NCI-H460 (cell line): ENCODE measurements around the gene CEP192. TPM values are rescaled to one million over a fixed set of nuclear protein-coding genes. Genes with fewer than 3 reads are reported as not detected.
"Not testable (repeated sequence)": the region's sequence is repeated elsewhere in the genome, so short reads cannot be mapped to it uniquely, and the experiment has no call there.

Experiments
- DNase-seq: peaks from one replicate; pipeline ENCODE4 v3.0.0-alpha.2; 2016; ENCODE audit warnings: low read depth; ENCODE audit errors: extremely low read depth
- total RNA-seq: library from RNA; depleted of rRNA; stranded (reverse); fragments of >200 nt; shearing (Covaris generic); gene quantifications from 2 replicates; pipeline ENCODE4 v1.2.3, GENCODE V29; 2014

The CEP192 gene
- total RNA-seq, 1 experiment from 2014 or later = 16.6 TPM

DNA sequence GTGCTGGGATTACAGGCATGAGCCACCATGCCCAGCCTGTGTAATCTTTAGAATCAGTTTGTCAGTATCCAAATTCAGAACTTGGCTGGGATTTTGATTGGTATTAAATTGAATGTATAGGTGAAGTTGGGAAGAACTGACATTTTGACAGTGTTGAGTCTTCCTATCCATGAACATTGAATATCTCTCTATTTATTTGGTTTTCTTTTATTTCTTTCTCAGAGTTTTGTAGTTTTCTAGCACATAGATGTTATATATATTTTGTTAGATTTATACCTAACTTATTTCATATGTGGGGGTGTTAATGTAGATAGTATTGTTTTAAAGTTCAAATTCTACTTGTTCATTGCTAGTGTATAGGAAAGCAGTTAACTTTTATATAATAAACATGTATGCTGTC, 31.5 kb downstream of the CEP192 start:
- no peak for DNase-seq

DNA sequence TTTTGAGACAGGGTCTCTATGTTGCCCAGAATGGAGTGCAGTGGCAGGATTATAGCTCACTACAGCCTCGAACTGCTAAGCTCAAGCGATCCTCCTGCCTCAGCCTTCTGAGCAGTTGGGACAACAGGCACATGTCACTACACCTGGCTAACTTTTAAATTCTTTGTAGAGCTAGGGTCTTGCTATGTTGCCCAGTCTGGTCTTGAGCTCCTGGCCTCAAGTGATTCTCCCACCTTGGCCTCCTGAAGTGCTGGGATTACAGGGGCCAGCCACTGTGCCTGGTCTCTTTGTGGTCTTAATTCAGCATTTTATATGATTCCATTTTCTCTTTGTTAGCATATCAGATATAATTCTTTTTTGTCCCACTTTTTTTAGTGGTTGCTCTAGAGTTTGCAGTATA, 34.1 kb downstream of the CEP192 start:
- no peak for DNase-seq

DNA sequence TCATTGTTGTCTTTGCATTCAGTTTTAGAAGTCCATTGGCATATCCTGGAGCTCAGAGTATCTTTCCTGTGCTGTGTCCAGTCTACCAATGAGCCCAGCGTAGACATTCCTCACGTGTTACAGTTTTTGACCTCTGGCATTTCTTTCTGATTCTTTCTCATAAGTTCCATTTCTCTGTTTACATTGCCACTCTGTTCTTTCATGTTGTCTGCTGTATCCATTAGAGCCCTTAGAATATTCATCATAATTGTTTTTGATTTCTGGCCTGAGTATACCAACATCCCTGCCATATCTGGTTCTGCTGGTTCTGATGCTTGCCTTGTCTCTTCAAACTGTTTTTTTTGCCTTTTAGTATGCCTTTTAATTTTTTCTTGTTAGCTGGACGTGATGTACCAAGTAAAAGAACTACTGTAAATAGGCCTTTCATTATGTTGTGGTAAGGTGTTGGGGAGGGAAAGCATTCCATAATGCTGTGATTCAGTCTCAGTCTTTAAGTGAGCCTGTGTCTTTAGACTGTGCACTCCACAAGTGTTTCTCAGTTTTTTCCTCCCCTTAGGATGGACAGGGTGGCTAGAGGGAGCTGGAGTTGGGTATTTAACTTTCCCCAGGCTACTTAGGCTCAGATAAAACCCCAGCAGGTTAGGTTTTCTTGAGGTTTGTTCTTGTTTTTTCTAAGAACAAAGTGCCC, 35.6 kb downstream of the CEP192 start:
- DNase-seq = no peak

DNA sequence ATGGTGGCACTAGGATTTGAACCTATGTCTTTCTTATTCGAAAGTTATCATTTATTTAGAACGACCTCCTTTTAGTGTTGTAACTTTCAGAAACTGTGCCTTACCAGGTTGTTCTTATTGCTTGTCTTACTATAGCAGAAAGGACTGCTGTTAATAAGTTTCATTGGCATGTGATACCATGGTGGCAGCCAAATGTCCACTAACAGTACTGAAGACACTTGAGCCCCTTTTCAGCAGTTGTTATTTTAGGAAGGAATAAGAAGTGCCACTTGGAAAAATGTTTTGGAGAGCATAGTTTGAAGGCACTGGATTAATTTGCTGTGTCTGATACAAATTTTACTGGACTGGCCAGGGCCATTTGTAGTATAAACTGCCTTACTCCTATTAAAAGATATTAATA, 37.7 kb downstream of the CEP192 start:
- DNase-seq = no peak

DNA sequence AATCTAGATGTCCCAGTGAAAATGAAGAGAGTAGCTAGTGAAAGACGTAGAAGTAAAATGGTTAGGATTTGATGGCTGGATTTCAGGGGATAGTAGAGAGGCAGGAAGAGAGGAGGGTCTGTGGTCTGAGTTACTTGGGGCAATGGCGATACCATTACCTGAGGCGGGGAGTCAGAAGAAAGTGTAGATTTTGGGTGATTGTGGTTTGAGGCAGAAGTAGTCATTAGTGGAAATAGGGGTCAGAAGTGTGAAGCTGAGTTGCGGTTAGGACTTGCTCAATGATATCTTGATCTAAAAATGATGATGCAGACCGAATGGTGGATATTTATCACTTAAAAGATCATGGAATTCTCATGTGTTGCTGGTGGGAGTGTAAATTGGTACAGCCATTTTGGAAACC, 41.0 kb downstream of the CEP192 start:
- DNase-seq = no peak

DNA sequence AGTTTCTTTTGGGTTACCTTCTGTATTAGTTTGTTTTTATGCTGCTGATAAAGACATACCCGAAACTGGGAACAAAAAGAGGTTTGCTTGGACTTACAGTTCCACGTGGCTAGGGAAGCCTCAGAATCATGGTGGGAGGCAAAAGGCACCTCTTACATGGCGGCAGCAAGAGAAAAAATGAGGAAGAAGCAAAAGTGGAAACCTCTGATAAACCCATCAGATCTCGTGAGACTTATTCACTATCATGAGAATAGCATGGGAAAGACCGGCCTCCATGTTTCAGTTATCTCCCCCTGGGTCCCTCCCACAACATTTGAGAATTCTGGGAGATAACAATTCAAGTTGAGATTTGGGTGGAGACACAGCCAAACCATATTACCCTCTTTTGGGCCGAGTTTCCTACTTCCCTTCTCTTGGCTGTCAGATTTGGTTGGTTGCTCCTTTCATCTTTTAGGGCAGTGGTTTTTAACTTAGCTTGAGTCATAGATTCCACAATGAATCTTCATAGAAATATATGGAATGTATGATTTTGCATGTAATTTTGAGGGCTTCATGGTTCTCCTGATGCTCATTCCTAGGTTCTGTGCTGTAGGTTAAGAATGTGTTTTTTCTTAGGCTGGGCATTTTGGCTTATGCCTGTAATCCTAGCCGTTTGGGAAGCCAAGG, 44.2 kb downstream of the CEP192 start:
- DNase-seq = no peak

DNA sequence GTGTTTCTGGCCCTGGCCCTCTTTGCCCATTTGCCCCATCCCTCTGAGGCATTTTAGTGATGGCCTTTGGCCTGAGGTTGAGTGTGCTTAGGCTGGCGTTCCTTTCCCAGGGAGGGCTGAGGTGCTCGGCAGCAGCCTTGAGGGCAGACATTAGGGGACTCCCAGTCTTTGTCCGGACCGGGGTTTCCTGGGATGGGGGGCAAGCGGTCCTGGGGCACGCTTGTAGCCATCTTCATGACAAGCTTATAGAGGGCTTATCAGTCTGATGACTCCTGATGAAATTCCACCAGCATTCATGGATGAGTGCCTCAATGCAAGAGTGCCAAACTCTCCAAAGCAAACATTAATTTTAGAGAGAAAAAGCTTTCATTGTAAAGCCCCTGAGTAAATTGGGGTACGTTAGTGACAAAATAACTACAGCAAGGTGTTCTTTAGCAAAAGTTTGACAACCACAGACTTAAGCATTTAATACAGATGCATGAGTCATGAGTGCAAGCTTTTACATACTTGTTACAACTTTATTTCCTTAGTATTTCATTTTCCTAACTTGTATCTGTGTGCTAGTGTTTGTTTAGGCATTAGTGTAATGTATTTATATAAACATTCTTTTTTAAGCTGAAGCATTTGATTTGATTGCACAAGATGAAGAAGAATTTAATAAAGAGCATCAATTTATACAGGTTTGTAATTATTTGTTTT, 45.6 kb downstream of the CEP192 start:
- peak; percentile 3 for DNase-seq

DNA sequence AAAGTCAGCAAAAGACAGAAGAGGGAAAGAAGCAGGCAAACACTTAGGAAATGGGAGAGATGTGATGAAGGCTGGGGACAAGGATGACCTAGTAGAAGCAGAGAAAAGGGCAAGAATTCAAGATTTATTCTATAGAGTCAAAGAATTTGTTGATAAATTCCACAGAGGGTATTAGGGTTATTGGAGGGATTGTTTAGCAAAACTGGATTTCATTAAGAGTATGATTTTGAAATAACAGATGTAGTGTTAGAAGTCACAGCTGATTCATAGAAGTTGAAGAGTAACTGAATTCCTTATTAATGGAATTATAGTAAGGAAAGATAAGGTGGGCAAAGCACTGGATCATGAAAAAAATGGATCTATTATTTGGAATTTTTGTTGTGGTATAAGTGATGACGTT, 48.6 kb downstream of the CEP192 start:
- no peak for DNase-seq

DNA sequence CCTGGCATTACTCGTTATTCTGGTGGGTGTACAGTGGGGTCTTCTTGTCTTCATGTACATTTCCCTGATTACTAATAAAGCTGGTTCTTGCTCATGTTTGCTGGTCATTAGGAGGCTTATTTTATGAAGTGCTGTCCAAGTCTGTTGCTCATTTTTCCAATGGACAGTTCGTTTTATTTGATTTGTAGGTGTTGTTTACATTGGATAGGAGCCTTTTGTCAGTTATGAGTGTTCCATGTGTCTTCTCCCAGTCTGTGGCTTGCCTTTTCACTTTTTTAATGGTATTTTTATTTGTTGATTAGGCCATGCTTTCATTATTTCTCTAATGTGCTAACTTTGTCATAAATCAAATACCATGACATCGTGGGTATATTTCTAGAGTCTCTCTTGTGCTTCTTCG, 51.9 kb downstream of the CEP192 start:
- DNase-seq = no peak

DNA sequence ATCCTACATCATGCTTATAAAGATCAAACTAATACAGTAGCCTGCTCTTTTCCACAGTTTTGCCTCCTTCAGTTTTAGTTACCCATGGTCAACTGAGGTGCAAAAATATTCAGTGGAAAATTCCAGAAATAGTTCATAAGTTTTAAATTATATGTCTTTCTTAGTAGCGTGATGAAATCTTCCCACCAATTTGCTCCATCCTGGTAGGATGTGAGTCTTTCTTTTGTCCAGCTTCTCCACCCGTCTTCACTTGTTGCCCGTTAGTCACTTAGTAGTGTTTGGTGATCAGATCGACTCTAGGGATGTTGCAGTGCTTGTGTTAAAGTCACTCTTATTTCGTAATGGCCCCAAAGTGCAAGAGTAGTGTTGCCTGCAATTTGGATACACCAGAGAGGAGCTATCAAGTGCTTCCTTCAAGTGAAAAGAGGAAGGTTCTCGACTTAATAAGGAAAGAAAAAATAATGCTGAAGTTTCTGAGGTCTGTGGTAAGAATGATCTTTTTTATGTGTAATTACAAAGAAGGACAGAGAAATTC, 57.0 kb downstream of the CEP192 start:
- DNase-seq = no peak

DNA sequence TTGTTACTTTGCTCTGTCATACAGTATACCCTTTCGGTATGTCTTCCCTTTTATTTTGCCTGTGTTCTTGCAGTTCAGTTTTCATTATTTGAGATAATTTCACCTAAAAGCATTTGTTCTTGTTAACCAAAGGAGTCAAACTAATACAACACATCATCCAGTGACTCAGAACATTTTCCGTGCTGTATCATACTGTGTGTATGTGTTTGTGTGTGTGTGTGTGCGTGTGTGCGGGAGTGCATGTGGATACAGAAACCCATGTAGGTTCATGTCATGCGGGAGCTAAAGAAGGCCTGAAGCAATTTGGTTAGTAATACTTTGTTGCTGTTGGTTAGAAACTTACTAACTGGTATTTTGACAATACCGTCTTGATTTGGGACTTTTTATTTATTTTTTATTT, 60.0 kb downstream of the CEP192 start:
- no peak for DNase-seq

DNA sequence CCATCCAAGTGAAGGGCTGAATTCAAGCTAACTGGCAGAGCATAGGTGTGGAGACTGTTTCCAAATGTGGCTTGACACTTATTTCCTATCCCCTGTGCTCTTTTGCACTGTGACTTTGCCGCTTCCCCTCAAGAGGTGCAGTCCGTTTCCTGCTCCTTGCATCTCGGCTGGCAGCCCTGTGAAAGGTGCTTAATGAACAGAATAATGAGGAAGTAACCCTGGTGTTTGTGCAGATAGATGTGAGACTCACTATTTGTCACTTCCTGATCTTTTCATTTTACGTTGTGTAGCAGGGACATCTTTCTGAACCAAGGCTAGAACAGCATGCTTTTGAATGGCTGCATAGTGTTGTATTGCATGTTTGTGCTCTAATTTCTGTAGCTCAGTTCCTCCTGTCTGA, 60.8 kb downstream of the CEP192 start:
- DNase-seq = no peak

DNA sequence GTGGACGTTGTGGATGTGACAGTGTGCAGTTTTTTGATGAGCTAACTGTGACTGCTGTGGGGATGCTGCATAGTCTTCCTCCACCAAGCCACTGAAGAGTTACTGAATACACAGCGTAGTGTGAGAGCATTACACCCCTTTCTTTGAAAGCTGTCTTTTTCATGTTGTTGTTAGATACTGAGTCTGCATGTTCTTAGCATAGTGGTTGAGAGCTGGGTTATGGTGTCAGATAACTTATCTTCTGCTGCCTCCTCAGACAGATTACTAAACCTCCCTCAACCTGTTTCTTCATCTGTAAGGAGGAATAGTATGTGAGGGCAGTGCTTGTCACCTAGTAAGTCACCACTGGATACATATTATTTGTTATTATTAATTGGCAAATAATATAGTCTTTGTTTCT, 63.2 kb downstream of the CEP192 start:
- no peak for DNase-seq

DNA sequence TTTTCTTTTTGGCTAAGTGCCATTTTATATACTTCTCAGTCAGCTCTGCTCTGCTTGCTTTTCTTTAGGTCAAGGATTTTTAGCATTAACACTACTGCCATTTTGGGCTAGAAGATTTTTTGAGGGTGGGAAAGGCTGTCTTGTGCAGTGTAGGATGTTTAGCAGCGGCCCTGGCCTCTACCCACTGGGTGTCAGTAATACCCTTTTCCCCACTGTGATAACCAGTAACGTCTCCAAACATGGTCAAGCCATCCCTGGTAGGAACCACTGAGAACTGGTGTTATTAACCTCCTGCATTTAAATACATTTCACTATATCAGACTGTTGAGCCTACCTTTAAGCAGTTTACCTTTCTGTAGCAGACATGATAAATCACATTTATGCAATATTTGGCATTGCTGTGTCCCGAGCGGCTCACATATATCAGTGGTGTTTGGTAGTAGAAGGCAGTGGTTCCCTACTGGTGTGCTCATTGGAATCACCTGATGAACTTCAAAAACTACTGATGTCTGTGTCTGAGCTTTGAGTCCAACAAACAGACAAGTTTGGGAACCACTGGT, 70.5 kb downstream of the CEP192 start:
- no peak for DNase-seq

DNA sequence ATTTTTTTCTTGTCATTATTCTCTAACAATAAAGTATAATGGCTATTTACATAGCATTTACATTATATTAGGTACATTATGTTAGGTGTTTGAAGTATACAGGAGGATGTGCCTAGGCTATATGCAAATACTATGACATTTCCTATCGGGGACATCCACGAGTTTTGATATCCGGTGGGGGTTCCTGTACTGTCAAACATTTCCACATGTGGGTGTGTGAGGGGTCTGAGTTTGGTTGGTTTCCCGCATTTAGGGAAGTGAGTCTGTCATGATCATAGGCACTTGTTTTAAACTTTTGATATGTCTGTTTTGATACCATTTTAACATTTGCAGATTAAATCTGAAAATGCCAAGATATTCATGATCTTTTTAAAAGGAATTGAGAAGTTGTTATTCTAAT, 76.0 kb downstream of the CEP192 start:
- no peak for DNase-seq

DNA sequence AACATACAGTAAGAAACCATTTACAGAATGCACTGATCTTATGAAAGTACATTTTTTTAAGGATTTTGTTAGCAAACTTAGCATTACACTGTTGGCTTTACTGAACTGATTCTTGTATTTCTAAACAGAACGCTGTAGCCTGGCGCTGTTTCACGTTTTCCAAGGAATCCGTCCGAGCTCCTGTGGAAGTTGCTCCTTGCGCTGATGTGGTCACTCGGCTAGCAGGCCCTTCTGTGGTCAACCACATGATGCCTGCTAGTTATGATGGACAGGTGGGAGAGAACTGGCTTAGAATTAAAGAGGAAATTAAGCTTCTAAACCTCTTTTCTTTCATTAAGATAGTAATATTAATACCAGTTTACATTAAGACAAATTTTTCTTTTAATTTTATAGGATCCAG, 76.8 kb downstream of the CEP192 start:
- DNase-seq = no peak

DNA sequence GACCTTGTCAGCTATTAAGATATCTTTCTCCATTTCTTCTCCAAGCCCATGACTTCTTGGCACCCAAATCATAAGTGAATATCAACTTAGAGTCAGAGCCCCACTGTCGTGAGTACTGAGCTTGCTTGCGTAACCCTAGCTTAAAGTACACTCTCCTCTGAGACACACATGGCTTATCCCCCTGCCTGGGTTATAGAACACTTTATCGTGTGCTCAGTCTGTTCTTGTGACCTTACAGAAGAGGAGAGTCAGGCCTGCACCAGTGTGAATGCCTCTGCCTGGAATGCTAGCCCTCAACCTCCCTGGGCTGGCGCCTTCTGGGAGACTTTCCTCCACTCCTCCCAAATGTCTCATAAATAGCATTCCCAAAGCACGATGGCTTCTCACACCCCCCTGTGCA, 79.3 kb downstream of the CEP192 start:
- DNase-seq = no peak

DNA sequence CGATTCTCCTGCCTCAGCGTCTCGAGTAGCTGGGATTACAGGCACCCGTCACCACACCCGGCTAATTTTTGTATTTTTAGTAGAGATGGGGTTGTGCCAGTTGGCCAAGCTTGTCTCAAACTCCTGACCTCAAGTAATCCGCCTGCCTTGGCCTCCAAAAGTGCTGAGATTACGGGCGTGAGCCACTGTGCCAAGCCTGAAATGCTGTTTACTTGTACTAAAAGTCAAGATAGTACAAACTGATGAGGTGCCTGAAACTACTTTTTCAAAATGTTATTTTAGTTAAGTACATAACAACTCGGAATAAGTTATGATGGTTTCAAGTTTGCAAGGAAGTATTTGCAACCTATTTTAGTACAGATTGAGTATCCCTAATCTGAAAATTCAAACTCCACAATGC, 85.7 kb downstream of the CEP192 start:
- DNase-seq = no peak

DNA sequence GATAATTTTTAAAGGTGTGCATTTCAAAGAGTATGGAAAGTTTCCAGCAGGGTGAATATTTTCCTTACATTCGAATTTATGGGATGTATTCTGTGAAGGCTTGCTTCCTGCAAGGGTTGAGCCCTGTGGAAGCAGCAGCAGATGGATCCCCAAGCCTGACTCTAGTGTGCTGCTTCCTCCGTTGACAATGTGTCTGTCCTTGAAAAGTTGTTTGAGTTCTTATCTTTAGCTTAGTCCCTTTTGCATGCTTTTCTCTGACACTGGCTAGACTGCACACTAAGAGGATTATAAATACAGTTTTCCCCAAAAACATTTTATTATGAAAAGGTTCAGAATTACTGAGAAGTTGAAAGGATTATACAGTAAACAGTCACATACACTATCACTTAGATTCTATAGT, 86.3 kb downstream of the CEP192 start:
- DNase-seq = no peak

DNA sequence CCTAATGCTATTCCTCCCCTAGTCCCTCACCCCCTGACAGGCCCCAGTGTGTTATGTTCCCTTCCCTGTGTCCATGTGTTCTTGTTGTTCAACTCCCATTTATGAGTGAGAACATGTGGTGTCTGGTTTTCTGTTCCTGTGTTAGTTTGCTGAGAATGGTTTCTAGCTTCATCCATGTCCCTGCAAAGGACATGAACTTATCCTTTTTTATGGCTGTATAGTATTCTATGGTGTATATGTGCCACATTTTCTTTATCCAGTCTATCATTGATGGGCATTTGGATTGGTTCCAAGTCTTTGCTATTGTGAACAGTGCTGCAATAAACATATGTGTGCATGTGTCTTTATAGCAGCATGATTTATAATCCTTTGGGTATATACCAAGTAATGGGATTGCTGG, 86.9 kb downstream of the CEP192 start:
- DNase-seq = not testable (repeated sequence)

DNA sequence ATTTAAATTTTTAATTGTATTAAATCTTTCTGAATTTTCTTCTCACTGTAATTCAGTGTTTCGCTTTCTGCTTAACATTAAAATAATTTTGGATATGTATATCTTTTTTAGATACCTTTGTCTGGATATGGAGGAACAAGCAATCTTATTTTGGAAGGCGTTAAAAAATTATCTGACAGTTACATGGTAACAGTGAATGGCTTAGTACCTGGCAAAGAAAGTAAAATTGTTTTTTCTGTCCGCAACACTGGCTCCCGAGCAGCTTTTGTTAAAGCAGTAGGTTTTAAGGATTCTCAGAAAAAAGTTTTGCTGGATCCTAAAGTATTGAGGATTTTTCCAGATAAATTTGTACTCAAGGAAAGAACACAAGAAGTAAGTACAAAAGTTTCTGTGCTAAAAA, 95.7 kb downstream of the CEP192 start:
- DNase-seq = no peak

DNA sequence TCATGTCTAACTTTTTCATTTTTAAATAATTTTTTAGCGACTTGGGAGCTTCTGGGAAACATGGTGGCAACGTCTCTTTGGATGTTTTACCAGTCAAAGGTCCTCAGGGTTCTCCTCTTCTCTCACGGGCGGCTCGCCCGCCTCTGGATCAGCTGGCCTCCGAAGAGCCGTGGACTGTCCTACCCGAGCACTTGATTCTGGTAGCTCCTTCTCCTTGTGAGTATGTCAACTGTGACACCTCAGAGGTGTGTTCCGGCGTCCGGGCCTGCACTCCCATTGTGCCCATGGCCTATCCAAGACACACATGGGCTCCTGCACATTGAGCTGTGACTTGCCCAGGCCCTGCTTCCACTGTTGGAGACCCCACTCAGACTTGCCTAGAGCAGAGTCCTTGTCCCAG, 104.3 kb downstream of the CEP192 start:
- no peak for DNase-seq
